NOMO-1 treated with dmso at 0.1 percent for 144 hours (cell line): ENCODE data around the gene BLMH.

Experiments
- DNase-seq: peaks from one replicate; lab custom pipeline; 2025; ENCODE audit not compliant: unreplicated experiment; lab: John Stamatoyannopoulos, UW

The BLMH gene

DNA sequence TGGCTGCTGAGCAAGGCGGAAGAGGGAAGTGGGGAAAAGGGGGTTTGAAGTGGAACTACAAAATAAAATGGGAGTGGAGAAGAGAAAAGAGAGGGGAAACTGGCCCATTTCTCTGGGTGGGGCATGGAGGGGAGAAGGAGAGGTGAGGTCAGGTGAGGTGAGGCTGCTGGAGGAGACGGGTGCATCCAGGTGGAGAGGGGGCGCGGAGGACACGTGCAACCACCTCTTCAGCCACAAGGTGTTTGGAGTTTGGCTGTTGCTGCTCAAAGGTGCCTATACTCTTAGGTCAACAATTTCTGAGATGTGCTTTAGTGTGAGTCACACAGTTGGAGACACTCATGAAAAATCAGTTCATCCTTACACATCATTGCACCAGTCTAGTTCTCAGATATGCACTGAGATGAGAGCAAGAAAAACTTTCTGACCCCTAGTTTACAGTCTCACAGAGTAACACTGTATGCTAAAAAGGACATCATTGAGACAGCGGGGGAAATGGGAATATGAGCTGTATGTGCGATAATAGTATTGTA is 61.1 kb downstream of the BLMH start:
- DNase-seq, result no peak

DNA sequence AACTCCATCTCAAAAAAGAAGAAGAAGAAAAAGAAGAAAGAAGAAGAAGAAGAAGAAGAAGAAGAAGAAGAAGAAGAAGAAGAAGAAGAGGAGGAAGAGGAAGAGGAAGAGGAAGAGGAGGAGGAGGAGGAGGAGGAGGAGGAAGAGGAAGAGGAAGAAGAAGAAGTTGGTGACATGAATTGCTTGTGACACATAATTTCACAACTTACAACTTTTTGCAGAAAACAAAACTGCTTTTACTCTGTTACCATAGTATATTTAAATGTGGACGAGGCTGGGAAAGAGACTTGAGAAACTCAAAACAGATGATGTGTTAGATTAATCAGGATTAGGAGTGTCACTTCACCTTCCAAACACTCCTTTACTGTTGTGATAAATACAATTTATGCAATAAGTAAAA is 61.7 kb downstream of the BLMH start:
- DNase-seq, result peak; percentile 7

- DNase-seq, result no peak
Measured at GRCh38 chr17:30229012-30229411, 62.7 kb downstream of the BLMH start.

DNA sequence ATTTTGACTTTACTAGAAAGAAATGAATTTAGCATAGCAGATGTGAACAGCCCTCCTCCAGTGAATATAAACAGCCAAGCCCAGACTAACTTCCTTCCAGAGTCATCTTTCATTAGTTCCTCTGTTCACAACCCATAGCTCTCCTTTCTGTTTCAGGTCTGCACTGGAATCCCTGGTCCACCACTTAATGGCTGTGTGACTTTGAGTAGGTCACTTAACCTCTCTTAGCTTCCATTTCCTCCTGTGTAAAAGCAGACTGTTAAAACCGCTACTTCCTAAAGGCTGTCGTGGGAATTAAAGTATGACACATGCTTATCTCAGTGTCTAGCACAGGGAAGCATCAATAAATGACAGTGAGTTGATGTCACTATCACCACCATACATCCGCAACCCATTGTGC is 63.7 kb downstream of the BLMH start:
- DNase-seq, result no peak

DNA sequence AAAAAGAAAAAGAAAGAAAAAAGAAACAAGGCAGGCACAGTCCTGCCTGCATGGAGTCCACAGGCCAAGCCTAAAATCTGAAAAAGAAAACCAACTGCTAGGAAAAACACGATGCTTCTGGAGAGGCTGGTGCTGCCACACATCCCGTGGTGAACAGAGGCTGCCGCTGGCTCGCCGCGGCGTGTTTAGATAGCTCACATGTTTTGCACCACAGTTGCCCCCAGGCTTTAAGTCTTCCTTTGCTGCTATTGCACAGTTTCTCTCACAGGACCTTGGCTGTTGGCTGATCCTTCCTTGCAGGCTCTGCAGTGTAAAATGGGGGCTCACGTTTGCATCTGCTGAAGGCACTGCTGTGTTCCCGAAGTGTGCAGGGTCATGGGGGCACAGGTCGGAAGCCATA is 64.9 kb downstream of the BLMH start:
- no peak for DNase-seq

- no peak for DNase-seq
Measured at GRCh38 chr17:30225919-30226553, 65.7 kb downstream of the BLMH start.

GRCh38 chr17:30225112-30225511 is 66.6 kb downstream of the BLMH start:
- peak; percentile 19 for DNase-seq

DNA sequence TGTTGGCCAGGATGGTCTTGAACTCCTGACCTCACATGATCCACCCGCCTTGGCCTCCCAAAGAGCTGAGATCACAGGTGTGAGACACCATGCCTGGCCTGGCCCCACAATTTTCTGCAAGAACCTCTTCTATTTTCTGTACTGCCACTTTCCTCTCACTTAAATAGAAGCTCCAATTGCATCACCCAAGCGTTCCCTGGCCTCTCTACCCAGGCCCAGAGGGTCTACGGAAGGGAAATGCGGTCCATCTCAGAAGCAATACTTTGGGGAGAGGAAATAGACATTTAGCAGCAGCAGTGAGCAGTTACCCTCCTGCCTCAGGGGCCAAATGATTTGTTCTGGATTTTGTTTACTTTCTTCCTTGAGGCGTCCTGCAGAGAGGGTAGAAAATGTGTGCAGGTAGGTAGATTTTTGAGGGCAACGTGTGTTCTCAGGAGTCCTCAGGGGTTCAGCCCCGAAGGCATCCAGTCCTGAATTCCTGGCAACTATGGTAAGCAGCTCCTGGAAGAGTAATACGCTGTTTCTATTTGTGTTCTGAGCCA is 67.3 kb downstream of the BLMH start:
- peak; percentile 30 for DNase-seq

GRCh38 chr17:30222721-30223175 is 69.0 kb downstream of the BLMH start:
- no peak for DNase-seq

DNA sequence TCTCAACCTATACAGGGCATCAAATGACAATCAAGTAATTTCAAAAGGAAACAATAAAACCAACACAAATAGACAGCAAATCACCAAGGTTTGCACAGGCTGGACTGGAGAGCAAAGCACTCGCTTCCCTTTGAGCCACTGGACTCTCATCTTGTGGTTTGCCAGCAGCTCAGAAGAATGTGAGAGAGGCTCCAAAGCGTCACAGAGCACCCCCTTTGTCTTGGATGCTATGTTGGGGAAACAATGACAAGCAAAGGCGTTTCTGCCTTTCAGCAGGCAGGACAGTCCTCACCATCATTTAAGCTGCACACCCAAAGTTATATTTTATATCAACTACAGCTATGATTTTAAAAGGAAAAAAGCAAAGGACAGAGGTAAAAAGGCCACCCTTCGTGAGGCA is 69.5 kb downstream of the BLMH start:
- DNase-seq, result no peak

DNA sequence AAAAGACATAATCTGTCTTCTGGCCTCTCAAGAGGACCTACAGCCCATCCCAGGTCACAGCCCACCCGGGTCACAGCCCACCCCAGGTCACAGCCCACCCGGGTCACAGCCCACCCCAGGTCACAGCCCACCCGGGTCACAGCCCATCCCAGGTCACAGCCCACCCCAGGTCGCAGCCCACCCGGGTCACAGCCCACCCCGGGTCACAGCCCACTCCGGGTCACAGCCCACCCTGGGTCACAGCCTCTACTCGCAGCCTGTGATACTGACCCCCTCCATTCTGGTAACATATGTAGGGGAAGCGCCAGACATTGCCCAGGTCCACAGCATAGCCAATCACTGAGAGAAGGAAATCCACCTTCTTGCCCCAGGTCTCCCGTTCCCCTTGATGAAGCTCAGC is 70.4 kb downstream of the BLMH start:
- DNase-seq, result no peak

- DNase-seq, result no peak
Measured at GRCh38 chr17:30220414-30220813, 71.3 kb downstream of the BLMH start.

- no peak for DNase-seq
Measured at GRCh38 chr17:30219833-30220232, 71.9 kb downstream of the BLMH start.

GRCh38 chr17:30219315-30219714 is 72.4 kb downstream of the BLMH start:
- DNase-seq, result no peak

- no peak for DNase-seq
Measured at GRCh38 chr17:30218799-30219198, 72.9 kb downstream of the BLMH start.

DNA sequence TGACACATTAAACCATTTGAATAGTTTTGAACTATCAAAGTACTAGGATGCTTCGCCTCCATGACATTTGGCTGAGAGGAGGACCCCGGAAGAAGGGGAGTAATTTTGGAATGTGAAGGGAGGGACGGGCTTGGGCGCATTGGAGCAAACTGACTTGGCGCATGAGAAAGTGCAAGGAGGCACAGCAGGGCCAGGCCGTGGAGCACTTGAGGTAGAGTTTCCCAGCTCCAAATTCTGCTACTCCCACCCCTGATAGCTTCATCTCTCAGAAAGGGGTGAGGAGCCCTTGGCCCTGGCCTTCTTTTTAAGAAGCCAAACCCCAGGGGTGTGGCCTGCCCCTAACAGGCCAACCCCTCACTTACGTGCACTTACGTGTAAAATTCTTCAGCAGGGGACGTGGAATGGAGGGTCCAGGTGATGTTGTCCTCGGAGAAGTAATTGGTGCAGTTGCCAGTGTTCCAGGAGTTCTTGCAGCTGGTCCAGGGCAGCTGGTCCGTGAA is 73.9 kb downstream of the BLMH start:
- DNase-seq, result no peak

- no peak for DNase-seq
Measured at GRCh38 chr17:30217054-30217453, 74.7 kb downstream of the BLMH start.

DNA sequence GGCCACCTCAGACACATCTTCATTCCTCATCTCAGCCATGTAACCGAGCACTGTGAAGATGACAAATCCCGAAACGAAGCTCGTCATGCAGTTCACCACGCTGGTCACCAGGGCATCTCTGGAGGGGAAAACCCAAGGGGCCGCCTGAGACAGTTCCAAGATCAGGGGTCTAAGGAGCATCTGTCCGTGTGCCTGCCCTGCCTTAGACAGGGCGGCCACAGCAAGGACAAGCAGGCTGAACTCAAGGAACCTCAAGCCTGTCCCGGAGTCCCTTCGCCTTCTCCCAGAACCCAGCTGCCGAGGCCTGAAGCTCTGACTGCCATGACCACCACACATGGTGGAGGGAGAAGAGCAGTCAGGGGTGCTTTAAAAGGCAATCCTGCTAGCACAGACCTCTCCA is 79.0 kb downstream of the BLMH start:
- no peak for DNase-seq

DNA sequence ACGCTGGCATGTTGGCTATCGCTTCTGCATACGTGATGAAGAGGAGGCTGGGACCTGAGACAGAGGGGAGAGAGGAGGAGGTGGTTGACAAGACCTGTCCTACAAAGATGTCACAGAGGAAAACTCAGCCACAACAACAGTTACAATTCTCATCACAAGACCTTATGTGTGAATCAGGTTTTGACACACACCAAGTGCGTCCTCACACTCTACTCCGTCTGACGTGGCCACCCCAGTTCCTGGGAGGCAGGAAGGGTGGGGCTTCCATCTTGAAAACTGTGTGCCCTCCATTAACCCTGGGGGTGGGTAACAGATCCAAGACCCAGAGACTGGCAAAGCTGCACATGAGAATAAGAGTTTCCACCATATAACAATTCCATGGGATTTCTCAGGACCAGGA is 80.4 kb downstream of the BLMH start:
- DNase-seq, result no peak

DNA sequence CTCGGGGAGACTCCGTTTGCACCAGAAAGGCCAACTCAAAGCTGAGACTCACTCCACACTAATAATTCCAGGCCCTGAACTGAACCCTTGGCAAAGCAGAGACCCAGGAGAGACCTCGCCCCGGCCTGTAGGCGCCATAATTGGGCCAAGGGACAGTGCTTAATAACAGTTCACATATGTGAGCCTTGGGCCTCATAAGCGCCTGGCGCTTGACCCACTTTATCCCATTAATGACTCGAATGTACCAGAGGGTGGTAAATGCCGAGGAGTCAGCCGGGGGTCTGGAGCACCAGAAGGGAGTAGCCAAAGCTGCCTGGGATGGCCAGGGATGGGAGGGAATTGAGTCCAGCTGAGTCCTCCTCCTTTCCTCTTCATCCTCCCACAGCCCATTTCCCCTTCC is 80.8 kb downstream of the BLMH start:
- DNase-seq, result no peak

DNA sequence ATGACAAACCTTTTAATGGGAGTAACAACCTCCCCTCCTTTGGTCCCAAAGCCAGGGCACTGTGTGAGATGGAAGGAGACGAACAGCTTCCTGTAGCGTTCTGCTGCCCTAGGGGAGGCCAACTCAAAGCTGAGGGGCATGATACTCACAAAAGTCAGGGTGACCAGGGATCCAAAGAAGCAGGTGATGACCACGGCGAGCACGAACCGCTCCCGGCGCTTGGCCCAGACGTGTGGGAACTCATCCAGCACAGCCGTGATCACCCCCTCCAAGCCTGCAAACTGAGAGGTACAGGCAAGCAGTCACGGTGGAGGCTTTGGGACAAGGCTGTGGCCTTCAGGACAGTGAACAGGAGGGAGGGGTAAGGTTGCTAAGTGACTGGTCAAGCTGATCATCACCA is 81.4 kb downstream of the BLMH start:
- DNase-seq, result no peak

DNA sequence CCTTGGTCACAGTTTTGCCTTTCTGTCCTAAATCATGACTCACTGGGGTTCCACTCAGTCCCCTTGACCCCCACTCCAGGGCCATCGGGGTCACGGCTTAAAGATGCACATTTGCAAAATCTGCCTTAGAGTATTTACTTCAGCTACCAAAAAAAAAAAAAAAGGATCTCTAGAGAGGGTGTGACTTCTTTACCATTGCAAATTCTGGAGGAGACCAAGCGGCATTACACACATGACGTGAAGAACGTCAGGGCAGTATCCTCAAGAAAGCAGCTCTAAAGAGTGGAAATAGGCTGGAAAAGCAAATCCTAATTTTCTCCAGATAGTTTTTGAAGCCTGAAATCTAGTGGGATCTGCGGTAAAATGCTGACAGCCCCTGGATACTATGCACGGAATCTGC is 81.8 kb downstream of the BLMH start:
- DNase-seq, result no peak

DNA sequence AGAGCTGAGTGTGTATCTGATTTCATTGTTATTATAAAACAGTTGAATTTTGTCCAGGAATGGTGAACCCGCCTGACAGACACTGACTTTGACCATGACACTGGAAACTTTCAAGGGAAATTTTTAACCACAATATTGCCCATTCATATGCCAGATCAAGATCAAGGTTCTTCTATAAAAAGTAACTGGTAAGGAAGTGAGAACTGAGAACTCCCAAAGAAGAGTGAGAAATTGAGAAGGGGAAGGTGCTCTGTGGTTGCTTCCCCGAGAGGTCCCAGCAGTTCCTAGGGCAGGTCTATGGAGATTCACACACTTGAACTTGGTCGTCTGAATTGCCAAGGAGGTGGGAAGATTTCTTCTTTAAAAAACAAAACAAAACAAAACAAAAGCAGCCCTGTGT is 83.5 kb downstream of the BLMH start:
- DNase-seq, result peak; percentile 13
